HCT116 (cell line): ENCODE data around the gene RAB5IF. TPM values are rescaled to one million over a fixed set of nuclear protein-coding genes. Genes with fewer than 3 reads are reported as not detected.

ENCODE experiments used
- total RNA-seq: library from RNA; stranded (reverse); gene quantifications from one replicate; pipeline ENCODE4 v1.2.1, GENCODE V29; 2021; ENCODE audit not compliant: unreplicated experiment

RAB5IF gene
- total RNA-seq, 1 experiment from 2014 or later, result 82.9 TPM

Other genes starting within 250 kb of the RAB5IF start
- 49.3 TPM for gene MYL9, start 64.3 kb upstream of the RAB5IF start, total RNA-seq
- gene TGIF2, start 32.2 kb upstream of the RAB5IF start, total RNA-seq, result 17.1 TPM
- 0.12 TPM for gene SLA2, start 40.4 kb downstream of the RAB5IF start, total RNA-seq
- 29.3 TPM for gene NDRG3, start 140.3 kb downstream of the RAB5IF start, total RNA-seq
- gene DSN1, start 168.0 kb downstream of the RAB5IF start, total RNA-seq, result 27.9 TPM